Hepatocyte (in vitro differentiated cells): ENCODE results near the gene GPRIN3. TPM values are rescaled to one million over a fixed set of nuclear protein-coding genes. Genes with fewer than 3 reads are reported as not detected.

Experiments used
- DNase-seq: peaks from one replicate; pipeline ENCODE4 v3.0.0-alpha.2; 2016; ENCODE audit warnings: low spot score
- H2AFZ ChIP-seq: fragments of 200-600 bp; sonication (generic); 2 replicates; pipeline ENCODE4 v1.6.0; 2016; ENCODE audit warnings: antibody characterized with exemption, mild to moderate bottlenecking
- H3K27ac ChIP-seq: fragments of 200-600 bp; sonication (generic); 2 replicates; pipeline ENCODE4 v1.5.1; 2016; ENCODE audit warnings: mild to moderate bottlenecking
- H3K27me3 ChIP-seq: fragments of 200-600 bp; sonication (generic); 2 replicates; pipeline ENCODE4 v1.6.1; 2016
- H3K36me3 ChIP-seq: fragments of 200-600 bp; sonication (generic); replicated peaks from 2 replicates; pipeline ENCODE4 v1.5.1; 2016; ENCODE audit warnings: low read depth; ENCODE audit not compliant: insufficient read depth
- H3K4me1 ChIP-seq: fragments of 200-600 bp; sonication (generic); 2 replicates; pipeline ENCODE4 v1.5.1; 2016; ENCODE audit warnings: mild to moderate bottlenecking, moderate library complexity; ENCODE audit not compliant: insufficient read depth
- H3K4me2 ChIP-seq: fragments of 200-600 bp; sonication (generic); 2 replicates; pipeline ENCODE4 v1.6.0; 2016
- H3K4me3 ChIP-seq: fragments of 200-600 bp; sonication (generic); 2 replicates; pipeline ENCODE4 v1.5.1; 2016; ENCODE audit warnings: mild to moderate bottlenecking
- H3K79me2 ChIP-seq: fragments of 200-600 bp; sonication (generic); 2 replicates; pipeline ENCODE4 v1.6.0; 2017; ENCODE audit warnings: mild to moderate bottlenecking
- H3K9me2 ChIP-seq: fragments of 200-600 bp; sonication (generic); replicated peaks from 2 replicates; pipeline ENCODE4 v1.6.0; 2017; ENCODE audit warnings: mild to moderate bottlenecking; ENCODE audit not compliant: insufficient read depth
- H3K9me3 ChIP-seq: fragments of 200-600 bp; sonication (generic); 2 replicates; pipeline ENCODE4 v1.5.1; 2016; ENCODE audit warnings: low read depth, mild to moderate bottlenecking
- H4K20me1 ChIP-seq: fragments of 200-600 bp; sonication (generic); 2 replicates; pipeline ENCODE4 v1.6.0; 2016; ENCODE audit warnings: mild to moderate bottlenecking; ENCODE audit not compliant: insufficient read depth, poor library complexity, severe bottlenecking
- EZH2 ChIP-seq: fragments of 200-600 bp; sonication (generic); IDR thresholded peaks from 2 replicates; pipeline ENCODE4 v1.6.1; 2016; ENCODE audit warnings: antibody characterized with exemption, mild to moderate bottlenecking, borderline replicate concordance
- EZH2phosphoT487 ChIP-seq: fragments of 200-600 bp; sonication (generic); IDR thresholded peaks from one replicate; pipeline ENCODE4 v1.6.1; 2018; ENCODE audit warnings: antibody characterized with exemption, mild to moderate bottlenecking, low read depth, moderate library complexity; ENCODE audit not compliant: unreplicated experiment, severe bottlenecking
- WGBS: methylation state at CpG from one replicate; pipeline ENCODE4 v1.1.6; 2016; ENCODE audit warnings: low lambda C conversion rate; ENCODE audit errors: missing lambda C conversion rate; 5-methylcytosine and 5-hydroxymethylcytosine counted together
- polyA plus RNA-seq: library from polyadenylated mRNA; unstranded; fragments of >200 nt; fragmentation: Nextera tagmentation; extraction: Ambion mirVana; gene quantifications from 2 replicates; pipeline ENCODE4 v1.2.1, GENCODE V29; 2016
- total RNA-seq: library from RNA; depleted of rRNA; stranded (reverse); fragments of >200 nt; gene quantifications from 2 replicates; pipeline ENCODE4 v1.2.3, GENCODE V29; 2014
- TF ChIP-seq, protein P1 (sequence below): fragments of 200-600 bp; sonication (generic); IDR thresholded peaks from 2 replicates; pipeline ENCODE4 v1.5.1; 2016; ENCODE audit warnings: antibody characterized with exemption, mild to moderate bottlenecking; ENCODE audit not compliant: poor library complexity

The GPRIN3 gene
- total and polyA plus RNA-seq, 2 experiments from 2014 or later, result 0.64 to 3.0 TPM

DNA sequence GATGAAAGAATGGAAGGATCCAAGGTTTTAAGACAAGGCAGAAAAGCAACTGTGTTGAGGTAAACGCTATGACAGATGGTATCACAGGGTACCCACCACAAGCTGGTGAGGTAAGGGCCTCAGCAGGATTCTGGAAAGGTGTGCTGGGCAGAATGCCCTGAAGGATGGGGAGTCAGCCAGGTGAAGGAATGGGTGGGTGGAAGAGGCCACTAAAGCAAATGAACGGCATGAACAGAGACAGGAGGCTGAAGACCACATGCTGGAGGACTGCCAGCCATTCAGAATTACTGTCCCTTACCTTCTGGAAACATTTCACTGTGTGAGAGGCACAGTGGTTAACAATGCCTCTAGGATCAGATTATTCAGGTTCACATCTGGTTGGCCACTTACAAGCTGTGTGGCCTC is 23.6 kb downstream of the GPRIN3 start:
- no peaks in the 10 kb centered on the region for H3K36me3 ChIP-seq
- H3K4me3 ChIP-seq, result no peak overlapping the region
- H3K4me1 ChIP-seq, result no peaks in the 10 kb centered on the region
- H2AFZ ChIP-seq, result no peak overlapping the region
- H3K27me3 ChIP-seq, result no peaks in the 10 kb centered on the region
- DNase-seq, result no peak
- no peak overlapping the region for H3K27ac ChIP-seq
- TF ChIP-seq EZH2 (no peak), EZH2phosphoT487 (no peak)
- H3K9me3 ChIP-seq, result no peaks in the 10 kb centered on the region
- WGBS, result 82% methylated on average over 2 of the region's 2 CpGs
- no peak overlapping the region for H3K4me2 ChIP-seq
- H3K9me2 ChIP-seq, result no peaks in the 10 kb centered on the region
- H3K79me2 ChIP-seq, result no peaks in the 10 kb centered on the region
- H4K20me1 ChIP-seq, result no peaks in the 10 kb centered on the region

DNA sequence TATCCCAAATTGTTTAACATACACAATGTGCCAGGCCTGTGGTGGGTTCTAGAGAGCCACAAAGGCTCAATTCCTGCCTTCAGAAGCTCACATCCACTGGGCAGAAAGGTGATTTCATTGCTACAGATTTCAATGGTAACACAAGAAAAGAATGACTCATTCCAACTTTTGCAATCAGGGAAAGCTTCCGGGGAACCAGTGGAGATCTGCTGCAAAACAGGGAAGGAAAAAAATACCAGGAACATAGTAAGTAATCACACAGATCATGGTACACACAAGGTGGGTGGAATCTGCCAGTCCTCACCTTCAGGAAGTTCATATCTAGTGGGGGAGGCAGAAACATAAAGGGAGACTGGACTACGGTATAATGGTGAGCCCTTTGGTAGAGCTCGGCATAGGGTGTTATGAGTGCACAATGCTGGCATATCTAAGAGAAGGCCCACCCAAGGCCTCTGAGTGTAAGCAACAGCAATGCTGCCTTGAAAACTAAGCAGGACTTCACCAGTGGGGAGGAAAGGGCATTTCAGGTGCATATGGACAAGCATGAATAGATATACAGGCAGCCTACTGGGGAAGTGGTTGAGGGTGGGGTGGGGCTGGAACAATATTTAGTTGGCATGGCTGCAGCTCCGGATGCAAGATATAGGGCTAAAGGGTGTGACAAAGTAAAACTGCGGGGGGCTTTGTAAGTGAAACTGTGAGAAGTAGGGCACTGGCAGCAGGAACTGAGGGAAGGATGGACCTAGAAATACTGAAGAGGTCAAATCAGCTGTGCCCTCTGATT is 24.2 kb downstream of the GPRIN3 start:
- H2AFZ ChIP-seq, result no peak overlapping the region
- DNase-seq, result peak; percentile 28
- peak overlapping the region; percentile 76 for H3K27ac ChIP-seq
- no peaks in the 10 kb centered on the region for H3K4me1 ChIP-seq
- no peak overlapping the region for H3K4me2 ChIP-seq
- WGBS, result 85% methylated on average over 5 of the region's 5 CpGs
- H4K20me1 ChIP-seq, result no peaks in the 10 kb centered on the region
- H3K79me2 ChIP-seq, result no peaks in the 10 kb centered on the region
- no peak overlapping the region for H3K4me3 ChIP-seq
- H3K9me3 ChIP-seq, result no peaks in the 10 kb centered on the region
- H3K27me3 ChIP-seq, result no peaks in the 10 kb centered on the region
- TF ChIP-seq EZH2phosphoT487 (no peak), EZH2 (no peak)
- TF ChIP-seq, protein P1, sequence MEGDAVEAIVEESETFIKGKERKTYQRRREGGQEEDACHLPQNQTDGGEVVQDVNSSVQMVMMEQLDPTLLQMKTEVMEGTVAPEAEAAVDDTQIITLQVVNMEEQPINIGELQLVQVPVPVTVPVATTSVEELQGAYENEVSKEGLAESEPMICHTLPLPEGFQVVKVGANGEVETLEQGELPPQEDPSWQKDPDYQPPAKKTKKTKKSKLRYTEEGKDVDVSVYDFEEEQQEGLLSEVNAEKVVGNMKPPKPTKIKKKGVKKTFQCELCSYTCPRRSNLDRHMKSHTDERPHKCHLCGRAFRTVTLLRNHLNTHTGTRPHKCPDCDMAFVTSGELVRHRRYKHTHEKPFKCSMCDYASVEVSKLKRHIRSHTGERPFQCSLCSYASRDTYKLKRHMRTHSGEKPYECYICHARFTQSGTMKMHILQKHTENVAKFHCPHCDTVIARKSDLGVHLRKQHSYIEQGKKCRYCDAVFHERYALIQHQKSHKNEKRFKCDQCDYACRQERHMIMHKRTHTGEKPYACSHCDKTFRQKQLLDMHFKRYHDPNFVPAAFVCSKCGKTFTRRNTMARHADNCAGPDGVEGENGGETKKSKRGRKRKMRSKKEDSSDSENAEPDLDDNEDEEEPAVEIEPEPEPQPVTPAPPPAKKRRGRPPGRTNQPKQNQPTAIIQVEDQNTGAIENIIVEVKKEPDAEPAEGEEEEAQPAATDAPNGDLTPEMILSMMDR, result no peak
- no peaks in the 10 kb centered on the region for H3K36me3 ChIP-seq
- H3K9me2 ChIP-seq, result no peaks in the 10 kb centered on the region

DNA sequence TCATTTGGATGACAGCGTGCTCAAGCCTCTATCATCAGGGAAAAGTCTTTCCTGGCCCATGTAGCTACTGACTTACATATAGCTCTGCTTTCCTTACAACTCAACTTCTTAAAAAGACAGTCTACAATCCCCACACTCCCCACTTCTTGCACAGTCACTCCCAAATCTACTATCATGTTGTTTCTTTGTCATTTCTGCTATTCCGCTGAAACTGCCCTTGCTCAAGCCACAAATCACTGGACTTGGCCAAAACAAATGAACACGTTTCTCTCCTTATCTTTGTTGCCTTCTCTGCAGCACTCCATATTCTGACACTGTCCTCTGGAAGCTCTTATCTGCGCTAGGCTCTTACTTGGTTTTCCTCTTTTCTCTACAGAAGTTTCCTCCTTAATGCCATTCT is 28.2 kb downstream of the GPRIN3 start:
- no peaks in the 10 kb centered on the region for H4K20me1 ChIP-seq
- H3K4me3 ChIP-seq, result no peak overlapping the region
- H3K27ac ChIP-seq, result no peak overlapping the region
- H3K9me3 ChIP-seq, result no peaks in the 10 kb centered on the region
- H3K79me2 ChIP-seq, result no peaks in the 10 kb centered on the region
- no peaks in the 10 kb centered on the region for H3K9me2 ChIP-seq
- H3K4me2 ChIP-seq, result no peak overlapping the region
- no peaks in the 10 kb centered on the region for H3K4me1 ChIP-seq
- WGBS, result 77% methylated on average over 4 of the region's 4 CpGs
- no peak for TF ChIP-seq EZH2phosphoT487
- TF ChIP-seq EZH2, result no peak
- TF ChIP-seq, protein P1, result no peak
- no peaks in the 10 kb centered on the region for H3K27me3 ChIP-seq
- no peak for DNase-seq
- H3K36me3 ChIP-seq, result no peaks in the 10 kb centered on the region
- H2AFZ ChIP-seq, result no peak overlapping the region

DNA sequence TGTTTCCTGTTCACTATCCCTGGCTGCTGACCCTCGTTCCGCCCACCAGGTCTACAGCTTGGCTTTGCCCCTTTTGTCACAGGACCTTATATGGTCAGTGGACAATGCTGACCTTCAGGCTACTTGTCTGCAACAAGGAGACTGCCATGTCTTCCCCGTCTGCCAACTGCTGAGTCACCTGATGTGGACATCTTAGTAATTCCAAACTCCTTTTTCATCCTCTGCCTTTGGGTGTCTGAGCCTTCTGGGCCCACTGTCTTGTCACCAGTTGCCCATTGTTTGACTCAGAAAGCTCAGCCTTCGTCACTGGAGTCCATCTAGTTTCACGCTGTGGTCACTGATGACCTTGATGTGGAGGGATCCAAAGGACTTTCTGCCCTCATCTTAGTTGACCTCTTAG is 30.2 kb downstream of the GPRIN3 start:
- H3K9me3 ChIP-seq, result no peaks in the 10 kb centered on the region
- no peak overlapping the region for H3K4me3 ChIP-seq
- no peaks in the 10 kb centered on the region for H3K9me2 ChIP-seq
- DNase-seq, result no peak
- no peaks in the 10 kb centered on the region for H4K20me1 ChIP-seq
- no peaks in the 10 kb centered on the region for H3K27me3 ChIP-seq
- H3K36me3 ChIP-seq, result no peaks in the 10 kb centered on the region
- H2AFZ ChIP-seq, result no peak overlapping the region
- H3K79me2 ChIP-seq, result no peaks in the 10 kb centered on the region
- TF ChIP-seq, protein P1, result no peak
- no peak for TF ChIP-seq EZH2phosphoT487
- TF ChIP-seq EZH2, result no peak
- H3K27ac ChIP-seq, result no peak overlapping the region
- no peaks in the 10 kb centered on the region for H3K4me1 ChIP-seq
- H3K4me2 ChIP-seq, result no peak overlapping the region
- WGBS, result 90% methylated on average over 5 of the region's 5 CpGs
